ENCODE results near the gene LMCD1.

LMCD1 gene

GRCh38 chr3:8562081-8562595 is 60.5 kb downstream of the LMCD1 start:
- H3K27me3 ChIP-seq (ENCODE audit: insufficient read depth, low read length): no peaks in the 10 kb centered on the region
- H3K36me3 ChIP-seq (ENCODE audit: insufficient read depth, low read length): no peaks in the 10 kb centered on the region
- no peak overlapping the region for H3K4me2 ChIP-seq (ENCODE audit: low read length)
- H3K9ac ChIP-seq (ENCODE audit: low read length): no peak overlapping the region
- no peaks in the 10 kb centered on the region for H3F3A ChIP-seq (ENCODE audit: insufficient read depth, low read length)
- no peaks in the 10 kb centered on the region for H3K79me2 ChIP-seq (ENCODE audit: insufficient read depth, low read length)
- no peaks in the 10 kb centered on the region for H3K4me1 ChIP-seq (ENCODE audit: insufficient read depth, low read length, severe bottlenecking)
- no peaks in the 10 kb centered on the region for H3K9me2 ChIP-seq (ENCODE audit: low read depth, low read length)
- TF ChIP-seq EZH2 (IDR thresholded peaks at IDR 0.05; ENCODE audit: borderline replicate concordance, low read length) (no peak), CTCF (IDR thresholded peaks at IDR 0.05; ENCODE audit: low read length) (no peak)
- H3K9me3 ChIP-seq (ENCODE audit: low read length): no peaks in the 10 kb centered on the region
- no peak overlapping the region for H3K4me3 ChIP-seq (ENCODE audit: low read depth, low read length, poor library complexity, severe bottlenecking)
- H3K27ac ChIP-seq (ENCODE audit: low read depth, low read length, poor library complexity, severe bottlenecking): no peak overlapping the region
- no peak overlapping the region for H2AFZ ChIP-seq (ENCODE audit: low read length)
- H4K20me1 ChIP-seq (ENCODE audit: insufficient read depth, low read length): no peaks in the 10 kb centered on the region

GRCh38 chr3:8563146-8563545 is 61.5 kb downstream of the LMCD1 start:
- H3K36me3 ChIP-seq (ENCODE audit: insufficient read depth, low read length): no peaks in the 10 kb centered on the region
- no peaks in the 10 kb centered on the region for H4K20me1 ChIP-seq (ENCODE audit: insufficient read depth, low read length)
- no peak overlapping the region for H3K4me3 ChIP-seq (ENCODE audit: low read depth, low read length, poor library complexity, severe bottlenecking)
- no peak for TF ChIP-seq CTCF (IDR thresholded peaks at IDR 0.05; ENCODE audit: low read length)
- TF ChIP-seq EZH2 (IDR thresholded peaks at IDR 0.05; ENCODE audit: borderline replicate concordance, low read length): no peak
- no peaks in the 10 kb centered on the region for H3F3A ChIP-seq (ENCODE audit: insufficient read depth, low read length)
- H3K9me2 ChIP-seq (ENCODE audit: low read depth, low read length): no peaks in the 10 kb centered on the region
- no peak overlapping the region for H3K27ac ChIP-seq (ENCODE audit: low read depth, low read length, poor library complexity, severe bottlenecking)
- H3K4me2 ChIP-seq (ENCODE audit: low read length): no peak overlapping the region
- H3K79me2 ChIP-seq (ENCODE audit: insufficient read depth, low read length): no peaks in the 10 kb centered on the region
- no peaks in the 10 kb centered on the region for H3K4me1 ChIP-seq (ENCODE audit: insufficient read depth, low read length, severe bottlenecking)
- H2AFZ ChIP-seq (ENCODE audit: low read length): no peak overlapping the region
- H3K9me3 ChIP-seq (ENCODE audit: low read length): no peaks in the 10 kb centered on the region
- H3K9ac ChIP-seq (ENCODE audit: low read length): no peak overlapping the region
- no peaks in the 10 kb centered on the region for H3K27me3 ChIP-seq (ENCODE audit: insufficient read depth, low read length)

GRCh38 chr3:8563597-8563996 is 62.0 kb downstream of the LMCD1 start:
- Histone ChIP-seq H3K4me2 (ENCODE audit: low read length) (no peak overlapping the region), H3F3A (ENCODE audit: insufficient read depth, low read length) (no peaks in the 10 kb centered on the region), H3K9ac (ENCODE audit: low read length) (no peak overlapping the region), H3K36me3 (ENCODE audit: insufficient read depth, low read length) (no peaks in the 10 kb centered on the region), H3K4me1 (ENCODE audit: insufficient read depth, low read length, severe bottlenecking) (no peaks in the 10 kb centered on the region), H3K9me3 (ENCODE audit: low read length) (no peaks in the 10 kb centered on the region), H3K27me3 (ENCODE audit: insufficient read depth, low read length) (no peaks in the 10 kb centered on the region), H2AFZ (ENCODE audit: low read length) (no peak overlapping the region), H3K9me2 (ENCODE audit: low read depth, low read length) (no peaks in the 10 kb centered on the region), H3K79me2 (ENCODE audit: insufficient read depth, low read length) (no peaks in the 10 kb centered on the region), H3K4me3 (ENCODE audit: low read depth, low read length, poor library complexity, severe bottlenecking) (no peak overlapping the region), H3K27ac (ENCODE audit: low read depth, low read length, poor library complexity, severe bottlenecking) (no peak overlapping the region), H4K20me1 (ENCODE audit: insufficient read depth, low read length) (no peaks in the 10 kb centered on the region)
- TF ChIP-seq CTCF (IDR thresholded peaks at IDR 0.05; ENCODE audit: low read length) (no peak), EZH2 (IDR thresholded peaks at IDR 0.05; ENCODE audit: borderline replicate concordance, low read length) (no peak)
